SIG-M5 treated with dmso at 0.1 percent for 504 hours (cell line): ENCODE measurements around the gene SEC24D.

ENCODE experiments used
- DNase-seq: peaks from one replicate; lab custom pipeline; 2025; ENCODE audit not compliant: unreplicated experiment; lab: John Stamatoyannopoulos, UW

SEC24D gene

DNA sequence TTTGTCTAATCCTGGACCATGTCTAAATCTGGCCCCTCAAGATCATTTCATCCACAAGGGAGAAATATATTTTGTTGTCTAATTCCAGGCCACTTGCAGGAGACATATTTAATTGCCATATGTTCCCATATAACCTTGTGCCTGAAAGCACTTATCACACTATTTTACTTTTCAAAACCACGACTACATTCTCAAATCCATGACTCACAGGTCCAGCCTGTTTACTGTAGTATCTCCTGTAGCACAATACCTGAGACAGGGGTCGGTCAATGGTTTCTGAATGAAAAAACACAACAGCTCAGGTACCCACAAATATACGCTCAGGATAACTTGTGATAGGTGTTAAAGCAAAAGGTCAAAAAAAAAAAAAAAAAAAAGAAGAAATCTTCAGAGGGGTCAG is 60.9 kb downstream of the SEC24D start:
- DNase-seq: no peak

DNA sequence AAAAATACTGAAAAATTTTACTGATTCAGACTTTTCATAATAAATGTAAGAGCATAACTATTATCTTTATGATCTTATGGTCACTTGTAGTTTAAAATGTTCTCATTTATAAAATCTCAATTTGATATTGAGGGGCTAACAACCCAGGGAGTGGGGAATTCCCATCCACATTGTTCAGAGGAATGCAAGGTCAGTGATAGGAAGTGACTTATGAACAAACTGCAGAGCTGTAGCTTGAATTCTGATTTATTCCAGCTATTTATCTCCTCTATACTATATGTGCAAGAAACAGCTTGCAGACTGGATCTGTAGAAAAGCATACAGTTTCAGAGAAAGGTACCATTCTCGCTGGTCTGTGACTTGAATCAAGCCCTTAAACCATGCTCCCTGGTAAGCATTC is 61.6 kb downstream of the SEC24D start:
- no peak for DNase-seq

DNA sequence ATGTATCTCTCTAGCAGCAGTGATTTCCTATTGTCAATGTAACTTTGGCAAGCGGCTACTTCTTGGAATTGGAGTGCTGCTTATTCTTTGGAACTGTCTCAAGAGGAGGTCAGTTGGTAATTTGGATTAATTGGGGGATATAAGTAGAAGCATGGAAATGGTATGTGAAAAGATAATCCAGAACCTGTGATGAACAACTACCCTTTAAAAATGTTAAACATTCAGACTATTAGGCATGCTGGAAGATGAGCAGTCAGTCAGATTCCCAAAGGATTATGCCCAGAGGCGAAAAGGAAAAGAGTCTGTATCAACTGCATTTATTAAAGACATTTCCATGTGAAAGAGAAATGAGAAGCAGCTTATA is 62.5 kb downstream of the SEC24D start:
- no peak for DNase-seq

DNA sequence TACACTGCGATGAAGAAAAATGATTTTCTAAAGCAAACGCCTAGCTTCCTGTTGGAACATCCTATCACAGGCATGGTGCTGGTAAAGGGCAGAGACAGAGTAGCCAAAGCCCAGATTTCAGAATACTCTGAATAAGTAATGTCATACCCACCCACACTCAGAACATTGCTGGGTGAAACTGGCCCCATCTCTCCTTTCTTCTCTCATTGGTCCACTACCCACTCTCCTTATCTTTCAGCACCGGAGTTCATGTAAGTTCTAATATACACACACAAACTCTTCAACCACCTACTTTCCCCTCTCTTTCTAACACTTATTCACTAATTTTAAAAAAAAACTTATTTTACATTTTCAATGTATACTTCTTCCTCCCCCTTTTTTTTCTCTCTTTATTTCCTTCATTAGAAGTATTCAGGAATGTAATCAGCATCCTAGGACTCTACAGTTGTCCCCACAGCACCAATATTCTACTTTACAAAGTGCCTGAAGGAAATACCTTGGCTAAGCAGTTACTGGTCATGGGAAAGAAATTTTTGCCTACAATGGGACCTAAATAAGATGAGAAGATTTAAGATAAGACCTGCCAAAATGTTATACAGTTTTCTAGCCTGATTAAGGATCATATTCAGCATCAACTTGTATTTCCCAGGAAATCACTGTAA is 63.0 kb downstream of the SEC24D start:
- DNase-seq: no peak

GRCh38 chr4:118772081-118772766 is 63.7 kb downstream of the SEC24D start:
- DNase-seq: peak; percentile 52

DNA sequence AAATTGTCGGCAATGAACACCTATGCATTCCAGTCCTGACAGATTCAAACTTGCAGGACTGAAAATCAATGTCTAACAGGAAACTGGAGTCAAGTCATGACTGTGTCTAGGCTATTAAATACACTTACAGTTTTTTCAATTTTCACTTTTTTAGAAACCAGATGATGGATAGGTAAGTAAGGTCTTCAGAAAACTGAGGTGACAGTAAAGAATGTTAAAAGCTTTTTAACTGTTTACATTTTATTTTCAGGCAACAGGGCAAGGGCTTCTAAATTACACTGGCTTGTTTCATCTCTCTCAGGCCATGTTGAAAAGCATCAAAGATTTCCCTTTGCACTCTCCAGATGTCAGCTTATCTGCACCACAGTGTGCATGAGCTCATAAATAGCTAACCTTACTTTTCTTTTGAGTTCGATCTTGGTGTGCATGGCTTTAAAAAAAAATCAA is 65.2 kb downstream of the SEC24D start:
- DNase-seq: no peak

DNA sequence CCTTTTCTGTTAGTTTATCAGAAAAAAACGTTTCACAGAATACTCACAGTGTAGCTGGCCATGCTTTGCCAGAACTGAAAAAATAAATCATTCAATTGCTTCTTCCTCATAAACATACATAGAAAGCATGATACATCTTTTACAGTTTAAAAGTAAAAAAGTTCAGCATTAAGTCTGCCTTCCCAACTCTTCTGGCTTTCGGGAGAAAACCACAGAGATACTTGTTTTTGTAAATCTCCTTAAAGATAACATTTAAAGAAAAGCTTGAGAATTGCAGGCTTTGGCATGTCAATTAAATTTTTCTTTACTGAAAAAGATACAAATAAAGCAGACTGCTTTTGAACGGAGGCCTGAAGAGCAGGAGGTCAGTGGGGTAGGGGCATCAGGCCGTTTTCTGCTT is 66.8 kb downstream of the SEC24D start:
- DNase-seq: no peak

DNA sequence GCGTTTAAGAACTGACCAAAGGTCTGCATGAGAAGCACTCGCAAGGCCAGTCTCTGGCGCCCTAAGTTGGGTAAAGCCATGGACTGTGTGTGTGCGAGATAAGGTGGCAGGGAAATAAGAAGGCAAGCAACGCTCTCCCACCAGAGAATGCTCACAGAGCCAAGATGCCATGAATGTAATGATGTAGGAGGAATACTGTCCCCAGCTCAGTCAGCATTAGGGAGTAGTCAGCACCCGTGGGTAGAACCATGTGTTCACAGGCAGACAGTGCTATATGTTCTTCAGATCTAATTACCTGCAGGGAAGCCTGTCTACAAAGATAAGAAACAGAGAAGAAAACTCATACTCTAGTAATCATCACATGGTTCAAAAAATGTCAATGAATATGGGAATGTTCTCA is 68.8 kb downstream of the SEC24D start:
- DNase-seq: no peak

GRCh38 chr4:118765399-118765798 is 70.5 kb downstream of the SEC24D start:
- DNase-seq: no peak

DNA sequence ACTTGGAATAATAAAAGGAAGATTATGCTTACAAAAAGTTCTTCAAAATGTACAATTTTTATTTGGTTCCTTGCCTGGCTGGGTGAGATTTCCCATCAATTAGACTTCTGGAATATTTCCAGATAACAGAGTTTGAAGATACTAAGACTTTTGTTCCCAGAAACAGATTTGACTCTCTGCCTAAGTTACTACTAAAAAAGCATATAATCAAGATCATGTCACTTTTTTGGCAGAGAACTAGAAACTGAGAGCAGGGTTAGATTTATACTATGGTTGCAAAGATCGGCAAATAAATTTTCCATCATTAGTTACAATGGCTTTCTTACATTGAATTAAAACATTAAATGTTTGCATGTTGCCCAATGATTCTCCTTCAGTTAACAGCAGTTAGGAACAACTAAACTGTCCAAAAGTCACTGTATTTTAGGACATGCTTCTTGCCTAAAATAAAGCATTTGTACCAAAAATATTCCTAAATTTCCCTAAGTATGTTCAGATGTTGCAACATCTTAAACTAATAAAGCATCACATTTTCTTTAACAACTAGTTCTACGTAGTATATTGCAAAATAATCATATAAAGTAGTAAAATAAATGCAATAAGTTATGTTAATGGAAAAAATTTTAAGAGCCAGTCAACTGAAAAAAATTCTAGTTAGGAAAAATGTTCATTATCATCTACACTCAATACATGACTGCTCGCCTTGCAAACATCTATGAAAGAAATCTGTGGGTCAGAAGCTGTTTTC is 73.0 kb downstream of the SEC24D start:
- no peak for DNase-seq

DNA sequence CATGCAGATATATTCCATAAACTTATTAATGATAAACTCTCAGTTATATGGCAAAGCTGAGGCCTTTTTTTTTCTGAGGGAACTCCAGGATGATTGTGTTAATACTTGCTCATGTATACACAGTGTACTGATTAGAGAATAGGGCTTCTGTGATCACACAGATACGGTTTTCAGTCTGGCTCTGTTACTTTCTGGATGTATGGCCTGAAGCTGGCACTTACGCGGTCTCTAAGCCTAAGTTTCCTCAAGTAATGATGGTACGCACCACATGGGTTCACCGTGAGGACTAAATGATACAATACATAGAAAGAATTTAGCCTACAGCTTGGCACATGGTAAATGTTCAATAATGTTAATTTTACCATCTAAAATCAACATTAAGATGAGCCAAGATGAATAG is 73.8 kb downstream of the SEC24D start:
- DNase-seq: no peak

DNA sequence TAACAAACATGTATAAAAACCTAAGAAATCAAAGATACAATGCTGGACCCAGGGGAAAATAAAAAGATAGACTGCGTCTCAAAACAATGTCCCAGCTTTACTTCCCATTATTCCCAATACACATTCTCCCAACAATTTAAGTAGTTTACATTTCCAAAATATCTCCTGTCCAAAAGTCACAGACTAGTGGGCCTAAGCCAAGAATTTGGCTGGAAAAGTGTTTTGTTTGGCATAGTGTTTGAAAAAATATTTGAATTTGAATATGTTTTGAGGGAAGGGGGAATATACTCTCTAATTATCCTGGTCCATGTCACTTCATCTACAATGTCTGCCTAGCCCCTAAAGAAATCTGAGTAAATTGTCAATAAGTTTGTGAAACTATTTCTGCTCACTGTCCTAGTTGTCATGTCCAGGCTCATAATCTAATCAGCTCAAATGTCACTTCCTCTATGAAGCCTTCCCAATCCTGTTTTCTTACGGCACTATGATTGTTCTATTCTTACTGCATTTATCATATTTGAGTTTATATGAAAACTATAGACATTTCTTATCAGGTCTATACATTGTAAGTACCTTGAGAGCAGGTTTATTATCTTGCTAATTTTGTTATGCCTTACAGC is 74.4 kb downstream of the SEC24D start:
- no peak for DNase-seq

DNA sequence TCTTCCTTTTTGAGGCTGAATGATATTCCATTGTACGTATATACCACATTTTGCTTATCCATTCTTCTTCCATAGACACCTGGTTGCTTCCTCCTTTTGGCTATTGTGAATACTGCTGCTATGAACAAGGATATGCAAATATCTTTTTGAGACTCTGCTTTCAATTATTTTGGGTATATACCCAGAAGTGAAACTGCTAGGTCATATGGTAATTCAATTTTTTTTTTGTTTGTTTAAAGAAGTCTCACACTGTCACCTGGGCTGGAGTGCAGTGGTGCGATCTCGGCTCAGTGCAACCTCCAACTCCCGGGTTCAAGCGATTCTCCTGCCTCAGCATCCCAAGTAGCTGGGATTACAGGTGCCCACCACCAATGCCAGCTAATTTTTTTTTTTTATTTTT is 75.4 kb downstream of the SEC24D start:
- DNase-seq: no peak

GRCh38 chr4:118760092-118760491 is 75.8 kb downstream of the SEC24D start:
- no peak for DNase-seq

DNA sequence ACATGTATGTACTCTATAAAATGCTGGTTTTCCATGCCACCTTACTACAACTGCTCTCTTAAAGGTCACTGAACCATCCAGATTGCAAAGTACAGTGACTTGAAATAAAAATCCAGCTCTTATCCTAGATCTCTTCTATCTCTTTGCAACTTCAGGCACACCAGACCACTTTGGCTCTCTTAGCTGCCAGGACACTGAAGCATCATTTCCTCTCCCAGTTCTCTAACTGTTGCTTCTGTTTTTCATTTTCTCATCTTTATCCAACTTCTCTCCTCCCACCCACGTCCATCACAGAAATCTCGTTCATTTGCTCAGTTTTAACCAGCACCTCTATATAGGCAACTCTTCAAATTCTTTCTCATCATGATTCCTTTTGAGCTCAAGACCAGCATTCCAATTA is 76.4 kb downstream of the SEC24D start:
- DNase-seq: no peak

DNA sequence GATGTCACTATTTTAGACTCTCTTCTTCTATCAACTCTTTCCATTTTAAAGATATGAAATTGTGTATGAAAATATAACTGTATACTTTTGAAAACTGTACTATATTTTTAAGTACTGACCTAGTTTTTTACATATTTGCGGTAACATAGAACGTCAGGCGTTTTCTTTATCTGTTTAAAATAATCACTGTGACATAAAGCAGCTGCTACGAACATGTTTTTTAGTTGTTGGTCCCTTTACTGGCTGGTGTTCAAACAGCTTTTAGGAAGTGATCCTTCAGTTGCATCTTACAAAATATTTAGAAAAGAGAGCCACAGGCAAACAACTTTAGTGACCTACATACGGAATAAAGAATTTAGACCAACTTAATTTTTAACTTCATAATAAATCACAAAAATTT is 77.6 kb downstream of the SEC24D start:
- DNase-seq: no peak

DNA sequence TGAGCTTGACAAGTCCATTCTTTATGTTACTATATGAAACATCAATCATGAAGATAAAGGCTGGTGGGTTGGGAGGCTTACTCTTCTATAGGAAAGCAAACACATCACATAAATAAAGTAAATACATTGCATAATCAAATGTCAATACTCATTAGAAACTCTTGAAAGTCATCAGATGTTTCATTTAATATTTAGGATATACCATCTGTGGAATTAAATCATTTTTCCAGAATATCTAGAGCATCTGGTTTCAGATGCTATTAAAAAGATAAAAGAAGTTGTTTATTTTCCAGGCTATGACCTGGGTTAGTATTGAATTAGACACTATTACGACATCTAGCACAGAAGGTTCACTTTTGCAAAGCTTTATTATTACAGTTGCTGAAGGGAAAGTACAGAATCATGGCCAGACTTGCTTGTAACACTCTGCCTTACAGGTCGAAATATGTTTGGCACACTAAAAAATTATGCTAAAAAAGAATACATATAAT is 78.1 kb downstream of the SEC24D start:
- DNase-seq: peak; percentile 6

DNA sequence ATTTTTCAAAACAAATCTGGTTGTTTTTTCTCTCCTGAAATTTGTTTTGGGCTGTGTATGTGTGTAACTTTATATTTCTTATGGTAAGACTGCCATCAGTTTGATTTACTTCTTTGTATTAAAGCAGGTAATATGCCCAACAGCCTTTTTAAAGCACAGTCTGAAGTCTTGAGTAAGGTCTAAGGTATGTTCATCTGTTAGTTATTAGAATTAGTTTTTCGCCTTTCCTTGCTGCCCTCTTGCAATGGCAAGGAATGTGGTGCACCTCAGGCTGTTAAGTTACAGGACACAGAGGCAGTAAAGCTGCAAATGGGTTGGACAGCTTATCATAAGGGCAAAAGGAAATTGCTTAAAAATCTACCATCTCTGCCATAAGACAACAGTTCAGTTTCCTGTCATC is 79.0 kb downstream of the SEC24D start:
- DNase-seq: no peak

DNA sequence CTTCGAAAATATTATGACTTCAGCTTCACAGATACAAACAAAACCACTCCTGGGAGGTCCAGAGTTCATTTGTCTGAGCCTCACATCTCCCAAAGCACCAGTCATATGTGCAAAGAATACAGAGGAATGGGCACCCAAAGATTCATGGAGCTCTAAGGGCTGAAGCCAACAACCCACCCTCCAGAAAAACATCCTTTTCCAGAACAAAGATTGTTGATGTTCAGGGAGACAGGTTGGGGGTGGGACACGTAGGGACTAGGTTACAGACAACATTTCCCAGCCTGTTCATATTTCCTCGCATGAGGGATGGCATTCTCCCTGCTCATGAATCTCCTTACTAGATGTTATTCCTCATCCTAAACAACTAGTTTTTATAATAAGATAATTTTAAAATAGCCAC is 79.5 kb downstream of the SEC24D start:
- DNase-seq: no peak

- no peak for DNase-seq
Measured at GRCh38 chr4:118755438-118756226, 80.3 kb downstream of the SEC24D start.

GRCh38 chr4:118754890-118755289 is 81.0 kb downstream of the SEC24D start:
- no peak for DNase-seq
